Ishikawa (cell line): ENCODE results near the gene INMT.

Experiments used
- CEBPB ChIP-seq: IDR thresholded peaks from 2 replicates; pipeline ENCODE4 v1.6.1; 2012
- CREB1 ChIP-seq: IDR thresholded peaks from 2 replicates; pipeline ENCODE4 v1.6.1; 2012; ENCODE audit warnings: low read depth
- EGR1 ChIP-seq: IDR thresholded peaks from 2 replicates; pipeline ENCODE4 v1.6.1; 2012
- EP300 ChIP-seq: IDR thresholded peaks from 2 replicates; pipeline ENCODE4 v1.6.1; 2012; ENCODE audit warnings: borderline replicate concordance
- FOXM1 ChIP-seq: IDR thresholded peaks from 2 replicates; pipeline ENCODE4 v1.6.1; 2012; ENCODE audit warnings: low read depth, borderline replicate concordance
- NFIC ChIP-seq: IDR thresholded peaks from 2 replicates; pipeline ENCODE4 v1.6.1; 2012
- RAD21 ChIP-seq: IDR thresholded peaks from 2 replicates; pipeline ENCODE4 v1.6.1; 2012; ENCODE audit warnings: low read depth
- TAF1 ChIP-seq: IDR thresholded peaks from 2 replicates; pipeline ENCODE4 v1.6.1; 2012; ENCODE audit warnings: low read depth, mild to moderate bottlenecking
- TCF12 ChIP-seq: IDR thresholded peaks from 2 replicates; pipeline ENCODE4 v1.6.1; 2012; ENCODE audit warnings: low read depth
- TEAD4 ChIP-seq: IDR thresholded peaks from 2 replicates; pipeline ENCODE4 v1.6.1; 2012
- YY1 ChIP-seq: IDR thresholded peaks from 2 replicates; pipeline ENCODE4 v1.6.1; 2012; ENCODE audit warnings: low read depth
- ZBTB7A ChIP-seq: IDR thresholded peaks from 2 replicates; pipeline ENCODE4 v1.6.1; 2012; ENCODE audit warnings: low read depth
- TF ChIP-seq, protein P1 (sequence below): IDR thresholded peaks from 2 replicates; pipeline ENCODE4 v1.6.1; 2012; ENCODE audit warnings: low read depth, mild to moderate bottlenecking
- TF ChIP-seq, protein P2 (sequence below): IDR thresholded peaks from 2 replicates; pipeline ENCODE4 v1.6.1; 2012
- TF ChIP-seq, protein P3 (sequence below): IDR thresholded peaks from 2 replicates; pipeline ENCODE4 v1.6.1; 2012

The INMT gene

GRCh38 chr7:30706316-30706715 is 45.6 kb upstream of the INMT start:
- TF ChIP-seq, protein P1, sequence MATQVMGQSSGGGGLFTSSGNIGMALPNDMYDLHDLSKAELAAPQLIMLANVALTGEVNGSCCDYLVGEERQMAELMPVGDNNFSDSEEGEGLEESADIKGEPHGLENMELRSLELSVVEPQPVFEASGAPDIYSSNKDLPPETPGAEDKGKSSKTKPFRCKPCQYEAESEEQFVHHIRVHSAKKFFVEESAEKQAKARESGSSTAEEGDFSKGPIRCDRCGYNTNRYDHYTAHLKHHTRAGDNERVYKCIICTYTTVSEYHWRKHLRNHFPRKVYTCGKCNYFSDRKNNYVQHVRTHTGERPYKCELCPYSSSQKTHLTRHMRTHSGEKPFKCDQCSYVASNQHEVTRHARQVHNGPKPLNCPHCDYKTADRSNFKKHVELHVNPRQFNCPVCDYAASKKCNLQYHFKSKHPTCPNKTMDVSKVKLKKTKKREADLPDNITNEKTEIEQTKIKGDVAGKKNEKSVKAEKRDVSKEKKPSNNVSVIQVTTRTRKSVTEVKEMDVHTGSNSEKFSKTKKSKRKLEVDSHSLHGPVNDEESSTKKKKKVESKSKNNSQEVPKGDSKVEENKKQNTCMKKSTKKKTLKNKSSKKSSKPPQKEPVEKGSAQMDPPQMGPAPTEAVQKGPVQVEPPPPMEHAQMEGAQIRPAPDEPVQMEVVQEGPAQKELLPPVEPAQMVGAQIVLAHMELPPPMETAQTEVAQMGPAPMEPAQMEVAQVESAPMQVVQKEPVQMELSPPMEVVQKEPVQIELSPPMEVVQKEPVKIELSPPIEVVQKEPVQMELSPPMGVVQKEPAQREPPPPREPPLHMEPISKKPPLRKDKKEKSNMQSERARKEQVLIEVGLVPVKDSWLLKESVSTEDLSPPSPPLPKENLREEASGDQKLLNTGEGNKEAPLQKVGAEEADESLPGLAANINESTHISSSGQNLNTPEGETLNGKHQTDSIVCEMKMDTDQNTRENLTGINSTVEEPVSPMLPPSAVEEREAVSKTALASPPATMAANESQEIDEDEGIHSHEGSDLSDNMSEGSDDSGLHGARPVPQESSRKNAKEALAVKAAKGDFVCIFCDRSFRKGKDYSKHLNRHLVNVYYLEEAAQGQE = no peak
- TF ChIP-seq EGR1 = no peak
- TF ChIP-seq YY1 = no peak
- TF ChIP-seq, protein P2, sequence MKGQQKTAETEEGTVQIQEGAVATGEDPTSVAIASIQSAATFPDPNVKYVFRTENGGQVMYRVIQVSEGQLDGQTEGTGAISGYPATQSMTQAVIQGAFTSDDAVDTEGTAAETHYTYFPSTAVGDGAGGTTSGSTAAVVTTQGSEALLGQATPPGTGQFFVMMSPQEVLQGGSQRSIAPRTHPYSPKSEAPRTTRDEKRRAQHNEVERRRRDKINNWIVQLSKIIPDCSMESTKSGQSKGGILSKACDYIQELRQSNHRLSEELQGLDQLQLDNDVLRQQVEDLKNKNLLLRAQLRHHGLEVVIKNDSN = no peak

DNA sequence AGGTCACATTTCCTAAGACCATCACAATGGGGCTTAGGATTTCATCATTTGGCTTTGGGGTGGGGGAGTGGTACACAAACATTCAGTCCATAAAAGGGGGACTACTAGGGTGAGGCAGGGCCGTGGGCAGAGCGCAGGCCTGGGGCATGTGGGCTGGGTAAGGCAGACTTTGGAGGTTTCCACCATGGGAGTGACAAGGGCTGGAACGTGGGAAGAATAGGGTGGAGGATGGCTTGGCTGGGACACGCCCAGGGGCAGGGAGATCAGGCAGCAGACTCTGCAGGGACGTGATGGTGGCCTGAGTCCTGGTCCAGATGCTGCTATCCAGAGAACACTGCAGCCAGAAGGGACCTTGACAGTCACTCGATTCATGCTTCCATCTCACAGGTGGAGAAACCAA is 45.0 kb upstream of the INMT start:
- TF ChIP-seq TCF12 (no peak), YY1 (no peak), TEAD4 (no peak), TAF1 (no peak), CREB1 (no peak), CEBPB (no peak), EP300 (no peak), RAD21 (no peak)
- TF ChIP-seq, protein P3, sequence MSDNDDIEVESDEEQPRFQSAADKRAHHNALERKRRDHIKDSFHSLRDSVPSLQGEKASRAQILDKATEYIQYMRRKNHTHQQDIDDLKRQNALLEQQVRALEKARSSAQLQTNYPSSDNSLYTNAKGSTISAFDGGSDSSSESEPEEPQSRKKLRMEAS = no peak

- TF ChIP-seq RAD21 = no peak
- TF ChIP-seq, protein P2 = no peak
- TF ChIP-seq CEBPB = no peak
- no peak for TF ChIP-seq YY1
- TF ChIP-seq, protein P3 = no peak
- TF ChIP-seq CREB1 = no peak
- TF ChIP-seq, protein P1 = no peak
- TF ChIP-seq TCF12 = no peak
- TF ChIP-seq EP300 = no peak
- TF ChIP-seq FOXM1 = no peak
- TF ChIP-seq ZBTB7A = no peak
- no peak for TF ChIP-seq TEAD4
- no peak for TF ChIP-seq NFIC
- TF ChIP-seq TAF1 = no peak
- no peak for TF ChIP-seq EGR1
Observed at GRCh38 chr7:30707391-30708357, 44.3 kb upstream of the INMT start.

DNA sequence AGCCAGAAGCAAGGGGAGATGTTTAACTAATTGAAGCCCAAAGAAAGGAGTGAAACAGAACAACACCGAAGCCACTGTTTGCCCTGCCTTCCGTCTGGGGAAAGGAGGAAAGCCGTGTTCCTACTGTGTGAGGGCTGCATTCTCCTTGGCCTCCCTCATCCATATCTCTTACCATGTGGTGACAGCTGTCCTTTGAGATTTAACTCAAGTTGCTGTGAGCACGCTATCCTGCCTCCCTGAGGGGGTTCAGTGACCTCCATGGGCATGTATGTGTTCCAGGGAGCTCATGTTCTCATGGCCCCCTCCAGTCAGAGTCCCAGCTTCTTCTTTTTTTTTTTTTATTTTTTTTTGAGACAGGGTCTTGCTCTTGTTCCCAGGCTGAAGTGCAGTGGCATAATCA is 43.5 kb upstream of the INMT start:
- TF ChIP-seq FOXM1 = no peak
- TF ChIP-seq YY1 = no peak
- TF ChIP-seq ZBTB7A = no peak
- no peak for TF ChIP-seq NFIC
- no peak for TF ChIP-seq CREB1
- TF ChIP-seq, protein P2 = no peak
- TF ChIP-seq EP300 = no peak
- TF ChIP-seq EGR1 = no peak
- TF ChIP-seq, protein P3 = no peak
- TF ChIP-seq, protein P1 = no peak
- no peak for TF ChIP-seq CEBPB
- no peak for TF ChIP-seq RAD21
- TF ChIP-seq TAF1 = no peak
- TF ChIP-seq TEAD4 = no peak
